Measurements from ENCODE around the gene BLACAT1. TPM values are rescaled to one million over a fixed set of nuclear protein-coding genes. Genes with fewer than 3 reads are reported as not detected.

Gene BLACAT1
- total RNA-seq, 1 donor from 2014 or later, result 0.41 TPM

DNA sequence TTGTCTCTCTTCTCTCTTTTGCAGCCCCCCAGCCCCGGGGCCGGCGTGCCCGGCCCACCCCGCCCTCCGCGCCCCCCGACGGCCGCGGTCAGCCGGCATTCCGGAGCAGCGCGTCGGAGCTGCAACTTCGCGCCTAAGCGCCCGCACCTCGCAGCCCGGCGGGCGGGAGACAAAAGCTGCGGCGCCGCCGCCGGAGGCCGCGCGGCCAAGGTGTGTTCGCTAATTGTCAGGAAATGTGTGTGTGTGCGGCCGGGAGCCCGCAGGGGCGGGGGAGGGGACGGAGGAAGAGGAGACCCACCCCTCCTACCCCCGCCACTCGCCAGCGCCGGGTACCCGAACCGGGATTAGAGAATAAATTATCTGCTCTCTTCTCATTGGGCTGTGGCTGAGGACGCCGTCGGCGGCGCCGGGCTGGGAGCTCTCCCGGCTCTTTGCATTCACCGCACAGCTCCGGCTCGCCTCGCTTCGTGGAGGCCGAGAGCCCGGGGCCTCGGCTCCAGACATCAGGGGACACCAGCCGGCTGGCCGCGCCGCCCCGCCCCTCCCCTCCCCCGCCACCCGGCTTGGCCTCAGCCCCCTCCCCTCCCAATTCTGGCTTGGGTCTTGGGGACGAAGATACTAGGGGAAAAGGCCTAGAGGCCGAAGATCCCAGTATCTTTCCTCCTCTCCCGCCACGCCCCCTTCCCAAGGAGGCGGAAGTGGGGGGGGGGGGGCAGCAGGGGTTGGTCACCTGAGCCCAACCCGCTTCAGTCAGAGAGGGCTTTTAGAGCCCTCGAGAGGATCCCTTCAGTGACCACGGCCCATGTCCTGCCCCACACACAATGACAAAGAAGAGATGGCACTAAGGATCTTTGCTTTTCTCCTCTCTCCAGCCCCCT lies 1.3 kb upstream of the BLACAT1 start:
- no peak for FAIRE-seq
- DNase-seq (ENCODE audit: low spot score in 2 of 2), result no peak

DNA sequence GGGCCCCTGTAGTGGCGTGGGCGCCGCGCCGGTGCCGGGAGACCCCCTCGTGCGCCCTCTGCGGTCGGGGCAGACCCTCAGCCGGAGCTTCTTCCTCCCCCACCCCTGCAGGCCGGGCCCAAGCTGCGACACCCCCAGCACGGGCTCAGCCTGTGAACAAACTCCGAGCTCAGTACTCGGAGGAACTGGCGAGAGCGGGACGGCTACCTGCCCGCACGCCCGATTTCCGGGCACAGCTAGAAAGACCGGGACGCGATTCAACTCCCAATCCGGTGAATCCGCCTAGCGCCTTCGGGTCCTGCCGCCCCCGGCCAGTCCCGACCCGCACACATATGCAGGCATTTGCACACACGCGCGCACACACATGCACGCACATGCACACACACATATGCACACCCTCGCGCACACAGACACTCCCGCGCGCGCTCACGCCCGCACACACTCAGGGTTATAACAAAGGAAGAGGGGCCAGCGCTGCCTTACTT lies 580 bp upstream of the BLACAT1 start:
- DNase-seq (ENCODE audit: low spot score in 2 of 2) (no peak), FAIRE-seq (no peak)

DNA sequence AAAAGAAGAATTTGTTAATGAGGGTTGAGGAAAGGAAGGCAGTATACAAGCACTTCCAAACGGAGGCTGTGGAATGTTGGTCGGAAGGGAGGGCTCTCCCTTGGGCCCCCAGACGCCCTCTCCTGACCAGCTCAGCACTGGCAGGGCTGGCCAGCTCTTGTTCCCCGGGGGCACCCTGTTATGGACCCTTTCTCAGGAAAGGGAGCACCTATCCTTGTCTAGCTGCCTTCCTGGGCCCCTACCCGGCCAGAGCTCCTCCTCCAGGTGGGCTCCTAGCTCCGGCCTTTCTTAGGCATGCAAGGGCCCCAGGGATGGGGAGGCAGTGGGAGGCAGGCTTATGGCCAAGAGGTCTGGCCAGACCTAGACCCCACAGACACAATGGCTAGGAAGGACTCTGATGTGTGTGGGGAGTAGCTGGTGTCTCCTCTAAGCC lies 926 bp downstream of the BLACAT1 start:
- no peak for FAIRE-seq

DNA sequence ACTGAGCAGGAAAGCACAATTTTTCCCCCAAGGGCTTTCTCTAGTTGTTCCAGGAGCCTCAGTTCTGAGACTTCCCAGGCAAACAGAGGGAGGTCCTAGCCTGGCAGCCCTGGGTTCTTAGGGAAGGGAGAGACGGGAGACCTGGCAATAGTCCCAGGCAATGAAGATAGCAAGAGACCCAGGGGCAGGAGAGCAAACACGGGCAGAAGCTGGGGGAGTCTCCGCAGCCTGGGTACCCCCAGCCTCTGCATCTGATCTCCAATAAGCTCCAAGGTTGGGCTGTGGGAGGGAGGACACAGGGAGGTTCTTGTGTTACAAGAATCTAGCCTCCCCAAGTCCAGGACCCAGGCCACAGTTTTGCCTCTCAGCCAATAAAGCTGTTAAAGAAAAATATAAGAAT lies 2.4 kb downstream of the BLACAT1 start:
- FAIRE-seq (no peak), DNase-seq (ENCODE audit: low spot score in 2 of 2) (no peak)

More for the DNA sequence above, 926 bp downstream of the BLACAT1 start:
- DNase-seq (ENCODE audit: low spot score in 2 of 2), result no peak

DNA sequence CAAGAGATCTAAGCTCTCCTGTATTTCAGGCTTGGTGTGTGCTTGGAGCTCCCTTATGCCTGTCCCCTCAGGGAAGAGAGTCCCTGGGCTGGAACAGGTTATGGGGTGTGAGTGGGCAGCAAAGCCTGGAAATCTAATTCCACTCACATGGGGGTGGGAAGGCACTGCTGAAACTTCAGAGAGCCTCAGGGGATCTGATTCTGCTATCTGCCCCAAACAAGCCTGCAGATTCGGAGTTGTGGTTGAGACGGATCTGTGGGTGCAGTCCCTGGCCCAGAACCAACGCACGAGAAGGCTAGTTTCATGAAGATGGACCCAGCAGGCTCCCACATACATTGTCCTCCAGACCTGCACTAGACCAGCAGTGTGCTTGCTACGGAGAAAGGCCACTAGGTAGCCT lies 2.9 kb downstream of the BLACAT1 start:
- no peak for DNase-seq (ENCODE audit: low spot score in 2 of 2)
- FAIRE-seq, result no peak

DNA sequence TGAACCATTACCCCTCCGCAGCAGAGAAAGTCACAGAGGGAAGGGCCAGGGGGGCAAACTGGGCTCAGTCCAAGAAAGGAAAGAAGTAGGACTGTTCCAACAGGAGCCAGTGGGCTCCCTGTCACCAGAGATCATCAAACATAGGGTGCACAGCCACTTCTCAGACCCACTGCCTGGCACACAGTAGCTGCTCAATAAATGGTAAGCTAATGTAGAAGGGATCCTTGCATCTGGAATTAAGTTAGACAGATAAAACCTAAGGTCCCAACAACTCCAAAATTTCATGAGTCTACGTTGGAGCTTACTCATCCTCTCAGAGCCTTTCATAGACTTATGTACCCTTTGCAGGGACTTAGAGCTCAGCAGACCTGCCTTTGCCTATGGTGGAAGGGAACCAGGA lies 3.5 kb downstream of the BLACAT1 start:
- no peak for DNase-seq (ENCODE audit: low spot score in 2 of 2)
- no peak for FAIRE-seq

DNA sequence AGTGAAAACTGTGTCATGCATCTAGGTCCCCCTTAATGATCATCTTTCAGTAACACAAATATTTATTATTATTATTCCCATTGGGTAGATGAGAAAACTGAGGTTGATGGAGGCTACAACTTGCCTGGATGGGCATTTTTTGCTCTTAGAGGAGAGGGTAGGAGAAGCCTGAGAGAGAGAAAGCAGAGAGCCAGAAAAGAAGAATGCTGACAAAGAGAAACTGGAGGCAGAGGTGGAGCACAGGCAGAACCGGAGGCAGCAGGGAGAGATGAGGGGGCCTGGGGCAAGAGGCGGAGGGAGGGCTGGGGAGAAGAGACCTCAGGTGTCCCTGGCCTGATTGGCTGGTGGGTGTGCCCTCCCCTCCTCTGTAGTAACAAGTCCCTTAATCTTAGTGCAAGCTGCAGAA lies 4.1 kb downstream of the BLACAT1 start:
- DNase-seq (ENCODE audit: low spot score in 2 of 2), result no peak
- no peak for FAIRE-seq

DNA sequence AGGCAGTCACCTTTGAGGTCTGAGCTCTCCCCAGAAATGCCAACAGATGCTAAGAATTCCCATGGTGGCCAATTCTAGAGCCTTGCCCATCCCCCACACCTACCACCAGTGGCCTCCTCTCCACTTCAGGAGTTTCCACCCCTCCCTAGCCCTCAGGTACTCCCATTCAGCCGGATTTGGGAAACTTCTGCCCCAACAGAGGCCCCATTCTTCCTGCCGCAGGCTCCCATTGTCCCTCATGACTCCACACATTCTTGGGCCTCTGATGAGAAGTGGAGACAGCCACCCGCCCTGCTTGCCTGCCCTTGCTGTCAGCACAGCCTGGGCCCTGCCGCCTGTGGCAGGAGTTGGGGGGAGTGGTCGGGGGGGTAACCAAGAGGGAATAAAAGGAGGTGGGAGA lies 4.6 kb downstream of the BLACAT1 start:
- DNase-seq (ENCODE audit: low spot score in 2 of 2), result no peak
- FAIRE-seq, result no peak

DNA sequence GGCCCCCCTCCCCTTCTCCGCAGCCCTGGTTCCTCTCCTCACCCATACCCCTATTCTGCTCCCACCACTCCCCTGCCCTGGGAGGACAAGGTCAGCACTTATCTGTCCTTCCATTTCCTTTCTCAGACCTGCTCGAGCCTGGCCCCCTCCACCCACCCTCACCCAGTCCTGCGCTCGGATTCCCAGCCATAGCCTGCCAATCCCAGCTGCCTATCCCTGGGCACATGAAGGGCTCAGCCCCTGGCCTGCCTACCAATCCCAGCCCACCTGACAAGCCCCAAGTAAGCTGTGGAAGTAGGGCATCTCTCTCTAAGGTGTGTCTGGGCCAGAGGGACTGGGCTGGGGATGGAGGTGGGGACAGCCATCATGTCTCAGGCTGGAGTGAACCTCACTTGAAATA lies 5.4 kb downstream of the BLACAT1 start:
- FAIRE-seq, result no peak

DNA sequence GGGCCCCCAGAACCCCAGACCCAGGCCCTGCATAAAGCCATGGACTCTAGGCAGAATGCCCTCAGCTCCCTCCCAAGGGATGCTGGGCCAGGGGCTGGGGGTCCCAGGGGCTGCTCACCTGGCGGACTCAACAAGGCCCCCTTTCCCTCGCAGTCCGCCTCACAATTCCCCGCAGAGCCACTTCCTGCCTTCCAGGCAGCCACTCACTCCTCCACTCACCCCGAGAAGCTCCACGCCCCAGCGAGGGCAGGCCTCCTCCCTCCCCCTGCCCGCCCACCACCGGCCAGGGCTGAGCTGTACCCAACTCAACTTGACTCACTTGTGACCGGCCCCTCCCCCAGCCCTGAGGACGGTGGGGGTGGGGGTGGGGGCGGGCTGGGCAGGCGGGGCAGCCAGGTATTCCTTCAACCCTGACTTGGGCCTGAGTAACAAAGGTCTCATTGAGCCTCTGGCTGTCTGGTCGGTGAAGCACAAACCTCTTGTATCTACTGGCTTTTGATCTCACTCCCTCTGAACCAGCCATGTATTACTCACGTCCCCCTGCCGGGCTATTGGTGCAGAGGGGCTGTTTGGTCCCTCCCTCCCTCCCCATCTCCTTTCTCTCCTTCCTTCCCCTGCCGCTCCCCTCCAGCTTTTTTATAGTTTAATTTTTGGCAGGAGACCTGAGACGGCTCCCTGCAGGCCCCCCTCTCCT lies 5.9 kb downstream of the BLACAT1 start:
- FAIRE-seq, result no peak
- DNase-seq (ENCODE audit: low spot score in 2 of 2), result peak in 1 of 2 donors; percentile 19

More for the DNA sequence above, 5.4 kb downstream of the BLACAT1 start:
- peak in 1 of 2 donors; percentile 6 for DNase-seq (ENCODE audit: low spot score in 2 of 2)

DNA sequence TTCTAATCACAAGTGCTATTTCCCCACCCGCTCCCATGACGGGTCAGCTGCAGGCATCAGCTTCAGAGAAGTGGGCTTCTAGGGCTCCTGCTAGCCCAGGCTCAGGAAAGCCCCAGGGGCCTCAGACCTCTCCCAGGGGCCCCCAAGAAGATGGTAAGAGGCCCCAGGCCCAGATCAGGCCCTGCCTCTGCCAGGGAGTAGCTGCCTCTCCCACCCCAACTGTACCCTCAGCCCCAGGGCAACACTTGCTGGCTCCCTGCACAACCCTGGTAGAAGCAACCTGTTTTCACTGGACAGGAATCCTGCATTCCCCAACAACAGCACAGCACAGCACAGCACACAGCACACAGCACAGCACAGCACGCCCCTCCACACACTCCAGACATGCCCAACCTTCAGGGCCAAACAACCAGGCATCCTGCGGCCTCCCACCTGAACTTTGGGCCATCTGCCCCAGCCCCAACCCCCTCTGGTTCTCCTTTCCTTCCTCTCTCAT lies 6.5 kb downstream of the BLACAT1 start:
- FAIRE-seq (no peak), DNase-seq (ENCODE audit: low spot score in 2 of 2) (peak in 1 of 2 donors; percentile 6)

DNA sequence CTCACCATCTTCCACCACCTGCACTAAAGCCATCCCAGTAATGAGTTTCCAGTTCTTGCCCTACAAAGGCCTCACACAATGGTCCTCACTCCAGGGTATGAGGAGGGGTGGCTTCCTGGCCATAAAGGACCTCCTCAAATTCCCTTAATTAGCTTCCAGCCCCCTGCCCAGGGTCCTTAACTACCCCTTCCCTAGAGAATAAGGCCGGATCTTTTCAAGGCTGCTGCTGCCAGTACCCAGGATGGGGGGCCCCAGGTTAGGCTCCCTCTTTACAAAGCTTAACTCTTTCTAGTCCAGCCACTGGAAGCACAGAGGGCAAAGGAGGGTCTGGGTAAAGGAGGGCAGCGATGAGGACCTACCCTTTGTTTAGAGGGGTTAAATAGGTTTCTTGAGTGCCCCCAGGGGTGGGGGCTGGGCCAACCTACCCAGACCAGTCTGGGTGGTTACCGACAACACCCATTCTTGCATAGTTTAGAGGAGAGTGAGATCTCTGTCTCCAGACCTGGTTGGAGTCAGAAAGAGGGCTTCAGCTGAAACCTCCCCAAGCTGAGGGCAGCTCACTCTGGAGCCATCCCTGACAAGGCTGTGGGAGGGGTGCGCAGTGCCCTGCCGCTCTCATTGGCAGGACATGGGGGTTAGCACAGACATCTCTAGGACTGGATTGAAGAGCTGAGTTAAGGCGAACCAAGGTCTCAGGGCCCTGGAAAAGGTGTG lies 7.1 kb downstream of the BLACAT1 start:
- FAIRE-seq, result no peak
- DNase-seq (ENCODE audit: low spot score in 2 of 2), result peak in 1 of 2 donors; percentile 5

DNA sequence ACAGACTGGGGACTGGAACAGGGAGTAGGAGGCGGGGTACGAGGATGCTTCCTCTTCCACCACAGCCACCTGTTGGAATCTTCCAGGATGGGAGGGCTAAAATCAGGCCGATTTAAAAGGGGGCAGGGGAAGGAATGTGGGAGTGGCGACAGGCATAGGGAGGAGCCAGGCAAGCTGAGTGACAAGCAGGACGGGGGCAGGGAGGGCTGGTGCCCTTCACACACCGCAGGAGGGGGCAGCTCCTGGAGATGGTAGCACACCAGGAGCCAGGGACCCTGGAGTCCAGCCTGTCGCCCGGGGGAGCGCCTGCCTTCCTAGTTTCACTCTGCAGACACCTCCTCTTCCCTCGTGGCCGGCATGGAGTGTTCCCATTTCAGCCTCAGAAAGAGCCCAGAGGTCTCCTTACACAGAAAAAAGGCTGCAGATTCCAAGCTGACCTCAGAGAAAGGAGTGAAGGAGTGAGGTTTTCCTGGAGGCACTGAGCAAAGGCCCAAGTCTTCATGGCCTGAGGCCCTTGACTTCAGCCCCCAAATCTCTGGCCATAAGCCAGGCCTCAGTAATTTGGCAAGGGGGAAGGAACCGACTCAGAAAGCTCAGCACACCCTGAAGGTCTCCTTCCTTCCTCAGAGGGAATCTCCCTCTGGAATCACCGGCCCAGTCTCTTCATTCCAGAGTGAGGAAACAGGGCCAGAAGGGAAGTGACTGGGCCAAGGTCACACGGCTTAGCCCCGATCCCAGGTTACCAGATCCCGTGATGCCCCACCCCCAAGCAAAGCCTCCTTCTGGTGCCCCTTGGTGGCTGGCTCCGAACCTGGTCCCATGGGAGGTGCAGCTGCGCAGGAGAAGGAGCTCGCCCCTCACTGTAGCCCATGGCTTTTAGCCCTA lies 8.1 kb downstream of the BLACAT1 start:
- DNase-seq (ENCODE audit: low spot score in 2 of 2) (peak in 1 of 2 donors; percentile 2), FAIRE-seq (no peak)

DNA sequence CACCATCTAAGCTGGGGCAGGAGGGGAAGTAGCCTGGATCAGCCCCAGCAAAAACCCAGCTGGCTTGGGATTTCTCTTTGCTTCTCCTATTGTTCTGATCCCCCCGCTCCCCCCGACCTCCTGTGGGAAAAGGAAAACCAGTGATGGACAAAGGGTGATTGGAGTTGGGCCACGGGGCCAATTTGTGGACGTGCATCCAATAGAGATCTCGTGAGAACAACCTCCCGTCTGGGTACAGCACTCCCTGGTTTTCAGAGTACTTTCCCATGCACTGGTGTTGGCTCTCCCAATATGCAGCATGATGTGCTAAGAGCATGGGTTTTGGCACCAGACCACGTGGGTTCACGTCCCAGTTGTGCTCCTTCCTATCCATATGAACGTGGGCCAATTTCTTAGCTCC lies 9.0 kb downstream of the BLACAT1 start:
- no peak for FAIRE-seq
- DNase-seq (ENCODE audit: low spot score in 2 of 2), result no peak

DNA sequence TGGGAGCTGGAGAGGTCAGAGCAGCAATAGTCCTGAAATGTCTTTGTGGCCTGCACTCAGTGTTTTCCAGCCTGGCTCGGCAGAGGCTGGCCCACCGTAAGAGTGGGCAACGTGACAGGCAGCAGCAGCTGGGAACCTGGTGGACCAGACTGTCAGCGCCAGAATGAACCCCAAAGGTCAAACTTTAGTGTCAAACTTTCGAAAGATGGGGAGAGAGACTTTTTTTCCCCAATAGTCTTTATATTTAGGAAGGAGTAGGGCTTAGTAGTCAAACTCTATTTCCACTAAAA lies 10.3 kb downstream of the BLACAT1 start:
- DNase-seq (ENCODE audit: low spot score in 2 of 2) (no peak), FAIRE-seq (no peak)

DNA sequence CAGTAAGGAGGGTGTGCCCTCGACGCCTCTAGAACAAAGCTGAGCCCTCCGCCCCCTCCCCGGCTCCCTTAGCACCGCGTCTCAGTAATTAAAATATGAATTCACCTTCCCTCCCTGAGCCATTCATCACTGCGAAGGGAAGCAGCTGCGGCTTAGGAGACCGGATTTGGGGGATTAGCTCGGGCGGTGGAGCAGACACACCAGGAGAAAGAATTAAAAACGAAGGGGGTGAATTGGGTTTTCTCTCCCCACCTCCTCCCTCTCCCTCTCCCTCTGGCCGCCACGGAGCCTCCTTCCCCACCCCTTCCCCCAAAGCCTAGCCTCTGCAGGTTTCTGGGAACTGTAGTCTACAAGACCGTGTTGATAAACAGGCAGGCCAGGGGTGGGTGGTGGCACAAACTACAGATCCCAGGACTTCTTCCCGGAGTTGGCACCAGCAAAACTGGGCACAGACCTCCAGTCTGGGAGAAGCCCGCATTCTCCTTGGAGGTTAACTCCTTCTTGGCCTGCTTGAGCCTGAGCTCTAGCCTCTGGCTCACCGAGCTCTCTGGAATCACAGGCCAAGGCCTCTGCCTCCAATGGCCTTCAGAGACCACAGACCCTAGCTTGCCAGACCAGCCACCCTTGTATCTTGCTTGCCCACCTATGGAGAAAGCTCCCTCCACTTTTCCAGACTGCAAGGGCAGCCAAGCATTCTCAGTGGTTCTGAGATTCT lies 10.8 kb downstream of the BLACAT1 start:
- FAIRE-seq, result no peak
- peak; percentile 49 to 63 for DNase-seq (ENCODE audit: low spot score in 2 of 2)

DNA sequence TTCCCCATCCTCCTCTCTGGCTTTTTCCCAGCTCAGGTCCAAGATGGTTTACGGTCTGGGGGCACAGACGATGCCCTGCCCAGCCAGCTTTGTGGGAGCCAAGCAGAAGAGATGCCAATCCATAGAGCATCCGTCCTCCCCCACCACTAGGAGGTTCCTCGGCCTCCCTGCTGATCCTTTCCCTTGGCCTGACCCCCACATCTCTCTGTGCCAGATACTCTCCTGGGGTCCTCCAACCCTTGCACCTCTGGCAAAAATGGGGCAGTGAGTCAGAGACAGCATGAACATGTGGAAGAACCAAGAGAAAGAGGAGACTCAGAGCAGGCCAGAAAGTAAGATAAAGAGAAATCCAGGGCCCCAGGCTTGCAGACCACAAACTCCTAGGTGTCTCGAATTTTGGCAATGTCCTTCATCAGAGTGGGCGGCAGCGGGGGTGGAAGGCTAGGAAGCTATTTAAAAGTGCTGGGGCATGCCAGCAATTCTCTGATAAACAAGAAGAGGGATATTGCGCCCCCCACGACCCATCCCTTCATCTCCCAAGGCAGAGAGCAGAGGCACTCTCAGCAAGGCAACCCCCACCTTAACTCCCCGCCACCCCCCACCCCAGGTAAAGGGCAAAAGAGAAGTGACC lies 11.4 kb downstream of the BLACAT1 start:
- DNase-seq (ENCODE audit: low spot score in 2 of 2), result no peak
- FAIRE-seq, result no peak

DNA sequence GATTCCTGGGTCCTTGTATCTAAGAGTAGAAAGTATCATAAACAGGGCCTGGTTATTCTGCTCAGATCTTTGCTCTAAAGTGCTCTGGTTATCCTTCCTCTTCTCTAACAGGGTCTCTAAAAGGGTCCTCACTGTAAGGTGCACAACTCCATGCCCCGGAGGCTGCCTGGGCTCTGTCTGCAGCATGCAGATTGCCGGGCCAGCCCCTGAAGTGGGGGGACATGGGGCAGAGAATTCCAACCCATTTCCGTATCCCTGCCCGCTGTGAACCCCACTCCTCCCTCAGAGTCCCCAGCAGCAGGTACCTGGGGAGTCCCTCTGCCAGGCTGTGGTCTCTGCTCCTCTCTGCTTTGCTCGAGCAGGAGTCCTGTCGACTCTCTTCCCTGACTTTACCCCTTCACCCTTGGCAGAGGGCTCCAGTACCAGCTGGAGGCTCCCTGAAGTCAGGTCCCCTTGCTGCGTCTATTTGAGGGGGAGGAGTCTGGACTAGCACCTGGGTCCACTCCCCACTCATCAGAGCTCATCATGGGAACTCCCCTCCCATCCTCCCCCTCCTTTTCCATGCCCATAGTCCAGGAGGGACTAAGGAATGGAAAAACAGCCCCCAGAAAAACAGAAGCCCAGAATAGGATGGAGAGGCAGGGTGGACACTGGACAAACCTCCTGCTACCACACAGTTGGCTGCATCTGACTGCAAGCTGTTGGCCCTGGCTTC lies 12.1 kb downstream of the BLACAT1 start:
- no peak for FAIRE-seq
- no peak for DNase-seq (ENCODE audit: low spot score in 2 of 2)
